Measurements from ENCODE around the gene MOB2. TPM values are rescaled to one million over a fixed set of nuclear protein-coding genes. Genes with fewer than 3 reads are reported as not detected.

MOB2 gene
- total and polyA plus RNA-seq, 4 donors: 8.3 to 18.5 (median 14.8) TPM

DNA sequence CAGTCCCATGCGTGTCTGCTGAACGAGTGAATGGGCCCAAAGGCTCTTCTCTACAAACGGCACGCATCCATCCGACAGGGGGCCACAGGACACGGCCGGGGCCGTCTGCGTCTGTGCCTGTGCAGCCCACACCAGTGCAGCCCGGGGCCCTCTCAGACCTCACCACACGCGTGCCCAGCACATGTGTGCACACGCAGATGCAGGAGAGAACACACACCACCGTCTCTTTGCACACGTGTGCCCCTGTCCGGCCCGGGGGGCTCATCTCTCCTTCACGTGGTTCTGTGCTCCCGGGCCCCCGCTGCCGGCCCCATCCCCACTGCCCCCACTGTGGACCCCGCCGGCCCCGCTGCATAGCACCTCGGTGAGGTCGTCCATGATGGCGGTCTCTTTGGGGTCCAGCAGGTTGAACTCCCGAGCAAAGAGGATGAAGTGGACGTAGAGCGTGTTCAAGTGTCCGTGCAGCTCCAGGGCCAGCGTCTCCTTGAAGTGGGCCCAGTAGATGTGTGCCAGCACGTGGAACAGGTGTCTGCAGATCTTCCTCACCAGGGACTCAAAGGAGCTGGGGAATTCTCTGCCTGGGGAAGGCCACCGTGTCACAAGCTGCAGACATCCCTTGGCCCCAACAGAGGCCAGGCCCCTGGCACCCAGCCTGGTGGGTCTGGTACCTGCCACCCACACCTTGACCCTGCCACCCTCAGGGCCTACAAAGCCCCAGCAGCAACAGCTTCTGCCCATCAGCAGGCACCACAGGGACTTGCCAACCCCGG lies 16.5 kb downstream of the MOB2 start:
- 96% methylated on average over 35 of the region's 35 CpGs for WGBS
- Histone ChIP-seq H3K27me3 (ENCODE audit: control insufficient read depth in 4 of 4, insufficient read depth in 4 of 4, low read length in 3 of 4) (no peaks in the 10 kb centered on the region), H3K9me3 (ENCODE audit: control insufficient read depth in 4 of 4, low read length in 3 of 4) (no peaks in the 10 kb centered on the region), H3K36me3 (ENCODE audit: control insufficient read depth in 4 of 4, insufficient read depth in 3 of 4, low read depth in 1 of 4, low read length in 3 of 4) (peaks cover 0 to 33% (median 4%) of the 10 kb centered on the region in 4 donors), H3K27ac (ENCODE audit: low read depth in 1 of 2, low read length in 2 of 2) (no peak overlapping the region), H3K4me3 (ENCODE audit: low read depth in 1 of 3, low read length in 3 of 3) (no peak overlapping the region), H3K9ac (ENCODE audit: low read depth in 1 of 2, low read length in 2 of 2) (no peak overlapping the region), H3K4me1 (ENCODE audit: control insufficient read depth in 4 of 4, insufficient read depth in 4 of 4, low read length in 3 of 4) (no peaks in the 10 kb centered on the region)
- TF ChIP-seq, protein P1, sequence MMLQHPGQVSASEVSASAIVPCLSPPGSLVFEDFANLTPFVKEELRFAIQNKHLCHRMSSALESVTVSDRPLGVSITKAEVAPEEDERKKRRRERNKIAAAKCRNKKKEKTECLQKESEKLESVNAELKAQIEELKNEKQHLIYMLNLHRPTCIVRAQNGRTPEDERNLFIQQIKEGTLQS (IDR thresholded peaks at IDR 0.05): no peak
- TF ChIP-seq FOXA1 (IDR thresholded peaks at IDR 0.05) (no peak), RAD21 (IDR thresholded peaks at IDR 0.05) (no peak), RXRA (IDR thresholded peaks at IDR 0.05) (no peak), JUND (IDR thresholded peaks at IDR 0.05) (no peak), FOXA2 (IDR thresholded peaks at IDR 0.05) (no peak), GABPA (IDR thresholded peaks at IDR 0.05 in 1 of 2, conservative IDR thresholded peaks at IDR 0.05 in 1 of 2) (no peak), HNF4G (IDR thresholded peaks at IDR 0.05) (no peak), SP1 (IDR thresholded peaks at IDR 0.05) (no peak), HNF4A (conservative IDR thresholded peaks at IDR 0.05) (no peak)
- TF ChIP-seq, protein P2, sequence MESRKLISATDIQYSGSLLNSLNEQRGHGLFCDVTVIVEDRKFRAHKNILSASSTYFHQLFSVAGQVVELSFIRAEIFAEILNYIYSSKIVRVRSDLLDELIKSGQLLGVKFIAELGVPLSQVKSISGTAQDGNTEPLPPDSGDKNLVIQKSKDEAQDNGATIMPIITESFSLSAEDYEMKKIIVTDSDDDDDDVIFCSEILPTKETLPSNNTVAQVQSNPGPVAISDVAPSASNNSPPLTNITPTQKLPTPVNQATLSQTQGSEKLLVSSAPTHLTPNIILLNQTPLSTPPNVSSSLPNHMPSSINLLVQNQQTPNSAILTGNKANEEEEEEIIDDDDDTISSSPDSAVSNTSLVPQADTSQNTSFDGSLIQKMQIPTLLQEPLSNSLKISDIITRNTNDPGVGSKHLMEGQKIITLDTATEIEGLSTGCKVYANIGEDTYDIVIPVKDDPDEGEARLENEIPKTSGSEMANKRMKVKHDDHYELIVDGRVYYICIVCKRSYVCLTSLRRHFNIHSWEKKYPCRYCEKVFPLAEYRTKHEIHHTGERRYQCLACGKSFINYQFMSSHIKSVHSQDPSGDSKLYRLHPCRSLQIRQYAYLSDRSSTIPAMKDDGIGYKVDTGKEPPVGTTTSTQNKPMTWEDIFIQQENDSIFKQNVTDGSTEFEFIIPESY (IDR thresholded peaks at IDR 0.05): no peak
- TF ChIP-seq, protein P3, sequence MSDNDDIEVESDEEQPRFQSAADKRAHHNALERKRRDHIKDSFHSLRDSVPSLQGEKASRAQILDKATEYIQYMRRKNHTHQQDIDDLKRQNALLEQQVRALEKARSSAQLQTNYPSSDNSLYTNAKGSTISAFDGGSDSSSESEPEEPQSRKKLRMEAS (IDR thresholded peaks at IDR 0.05): no peak
- TF ChIP-seq, protein P4, sequence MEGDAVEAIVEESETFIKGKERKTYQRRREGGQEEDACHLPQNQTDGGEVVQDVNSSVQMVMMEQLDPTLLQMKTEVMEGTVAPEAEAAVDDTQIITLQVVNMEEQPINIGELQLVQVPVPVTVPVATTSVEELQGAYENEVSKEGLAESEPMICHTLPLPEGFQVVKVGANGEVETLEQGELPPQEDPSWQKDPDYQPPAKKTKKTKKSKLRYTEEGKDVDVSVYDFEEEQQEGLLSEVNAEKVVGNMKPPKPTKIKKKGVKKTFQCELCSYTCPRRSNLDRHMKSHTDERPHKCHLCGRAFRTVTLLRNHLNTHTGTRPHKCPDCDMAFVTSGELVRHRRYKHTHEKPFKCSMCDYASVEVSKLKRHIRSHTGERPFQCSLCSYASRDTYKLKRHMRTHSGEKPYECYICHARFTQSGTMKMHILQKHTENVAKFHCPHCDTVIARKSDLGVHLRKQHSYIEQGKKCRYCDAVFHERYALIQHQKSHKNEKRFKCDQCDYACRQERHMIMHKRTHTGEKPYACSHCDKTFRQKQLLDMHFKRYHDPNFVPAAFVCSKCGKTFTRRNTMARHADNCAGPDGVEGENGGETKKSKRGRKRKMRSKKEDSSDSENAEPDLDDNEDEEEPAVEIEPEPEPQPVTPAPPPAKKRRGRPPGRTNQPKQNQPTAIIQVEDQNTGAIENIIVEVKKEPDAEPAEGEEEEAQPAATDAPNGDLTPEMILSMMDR (IDR thresholded peaks at IDR 0.05; ENCODE audit: low read depth, low read length, missing input control): no peak
- TF ChIP-seq, protein P5, sequence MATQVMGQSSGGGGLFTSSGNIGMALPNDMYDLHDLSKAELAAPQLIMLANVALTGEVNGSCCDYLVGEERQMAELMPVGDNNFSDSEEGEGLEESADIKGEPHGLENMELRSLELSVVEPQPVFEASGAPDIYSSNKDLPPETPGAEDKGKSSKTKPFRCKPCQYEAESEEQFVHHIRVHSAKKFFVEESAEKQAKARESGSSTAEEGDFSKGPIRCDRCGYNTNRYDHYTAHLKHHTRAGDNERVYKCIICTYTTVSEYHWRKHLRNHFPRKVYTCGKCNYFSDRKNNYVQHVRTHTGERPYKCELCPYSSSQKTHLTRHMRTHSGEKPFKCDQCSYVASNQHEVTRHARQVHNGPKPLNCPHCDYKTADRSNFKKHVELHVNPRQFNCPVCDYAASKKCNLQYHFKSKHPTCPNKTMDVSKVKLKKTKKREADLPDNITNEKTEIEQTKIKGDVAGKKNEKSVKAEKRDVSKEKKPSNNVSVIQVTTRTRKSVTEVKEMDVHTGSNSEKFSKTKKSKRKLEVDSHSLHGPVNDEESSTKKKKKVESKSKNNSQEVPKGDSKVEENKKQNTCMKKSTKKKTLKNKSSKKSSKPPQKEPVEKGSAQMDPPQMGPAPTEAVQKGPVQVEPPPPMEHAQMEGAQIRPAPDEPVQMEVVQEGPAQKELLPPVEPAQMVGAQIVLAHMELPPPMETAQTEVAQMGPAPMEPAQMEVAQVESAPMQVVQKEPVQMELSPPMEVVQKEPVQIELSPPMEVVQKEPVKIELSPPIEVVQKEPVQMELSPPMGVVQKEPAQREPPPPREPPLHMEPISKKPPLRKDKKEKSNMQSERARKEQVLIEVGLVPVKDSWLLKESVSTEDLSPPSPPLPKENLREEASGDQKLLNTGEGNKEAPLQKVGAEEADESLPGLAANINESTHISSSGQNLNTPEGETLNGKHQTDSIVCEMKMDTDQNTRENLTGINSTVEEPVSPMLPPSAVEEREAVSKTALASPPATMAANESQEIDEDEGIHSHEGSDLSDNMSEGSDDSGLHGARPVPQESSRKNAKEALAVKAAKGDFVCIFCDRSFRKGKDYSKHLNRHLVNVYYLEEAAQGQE (IDR thresholded peaks at IDR 0.05): no peak
- DNase-seq (ENCODE audit: low spot score): no peak

Data from liver (tissue), 9 donors.